ENCODE data around the gene GGT6.

GGT6 gene

DNA sequence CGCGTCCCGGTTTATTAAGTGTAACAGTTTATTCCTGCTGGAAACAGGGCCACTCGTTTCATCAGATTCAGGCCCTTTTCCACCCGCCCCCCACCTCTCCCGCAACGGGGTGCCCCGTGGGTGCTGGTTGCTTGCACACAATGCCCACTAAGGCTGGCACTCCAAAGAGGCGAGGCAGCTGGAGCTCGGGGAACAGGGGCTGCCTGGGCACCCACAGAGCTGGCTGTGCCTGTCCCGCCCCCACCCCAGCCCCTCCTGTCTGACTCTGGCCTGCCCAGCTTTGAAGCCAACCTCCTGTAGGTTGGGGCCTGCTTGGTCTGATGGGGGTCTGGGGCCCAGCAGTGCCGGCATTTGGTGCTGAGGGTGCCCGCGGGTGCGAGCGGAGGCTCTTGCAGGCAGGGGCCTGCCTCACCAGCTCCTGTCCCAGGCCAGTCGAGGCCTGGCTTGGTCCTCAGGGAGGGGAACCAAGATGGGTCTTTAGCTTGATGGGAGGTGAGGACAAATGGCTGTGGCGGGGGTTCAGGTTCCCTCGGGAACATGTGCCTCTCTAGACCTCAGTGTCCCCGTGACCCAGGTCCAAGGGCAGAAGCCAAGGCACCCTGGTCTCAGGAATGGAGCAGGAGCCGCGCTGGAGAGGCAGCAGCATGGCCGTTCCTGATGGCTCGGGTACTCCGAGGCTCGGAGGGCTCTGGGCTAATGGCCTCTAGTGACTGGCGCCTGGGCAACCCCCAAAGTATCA is 25.3 kb downstream of the GGT6 start:
- POLR2A ChIA-PET (ENCODE audit: low non-redundant PET), result no interaction called here
- no peak for DNase-seq (ENCODE audit: low spot score)
- CTCF ChIA-PET, result interaction anchor here (0.5 kb wide), 1 partner anchor 49 kb away, joined by 3 read pairs; no protein-coding TSS in a partner anchor
- peak overlapping the region; percentile 38 for H3K27ac ChIP-seq
- TF ChIP-seq CTCF (conservative IDR thresholded peaks at IDR 0.05; ENCODE audit: low read depth), result no peak

DNA sequence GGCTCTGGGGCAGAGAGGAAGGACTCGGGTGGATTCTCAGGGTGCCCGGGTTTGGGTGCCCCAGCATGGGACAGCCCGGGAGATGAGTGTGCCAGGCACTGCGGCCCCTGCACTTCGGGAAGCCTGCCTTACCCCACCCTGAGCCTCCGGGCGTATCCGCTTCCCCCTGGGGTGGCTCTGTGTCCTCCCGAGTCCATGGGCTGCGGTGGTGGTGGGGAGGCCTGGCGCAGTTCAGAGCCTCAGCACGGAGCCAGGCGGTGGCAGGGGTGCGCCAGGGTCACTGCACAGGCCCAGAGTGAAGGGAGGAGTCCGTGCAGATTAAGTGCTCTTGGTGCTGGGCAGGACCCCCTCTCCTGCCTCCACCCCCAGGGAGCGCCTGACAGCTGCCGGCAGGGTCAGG is 25.9 kb downstream of the GGT6 start:
- CTCF ChIA-PET, result no interaction called here
- no peak for DNase-seq (ENCODE audit: low spot score)
- POLR2A ChIA-PET (ENCODE audit: low non-redundant PET), result no interaction called here
- TF ChIP-seq CTCF (conservative IDR thresholded peaks at IDR 0.05; ENCODE audit: low read depth), result no peak
- H3K27ac ChIP-seq, result peak overlapping the region; percentile 38

GRCh38 chr17:4533523-4534504 is 26.6 kb downstream of the GGT6 start:
- ChIA-PET POLR2A (ENCODE audit: low non-redundant PET) (no interaction called here), CTCF (no interaction called here)

GRCh38 chr17:4532860-4533522 is 27.4 kb downstream of the GGT6 start:
- POLR2A ChIA-PET (ENCODE audit: low non-redundant PET), result no interaction called here
- H3K27ac ChIP-seq, result no peak overlapping the region; the same call in 1 of the 2 replicates
- no peak for TF ChIP-seq CTCF (conservative IDR thresholded peaks at IDR 0.05; ENCODE audit: low read depth)
- no peak for DNase-seq (ENCODE audit: low spot score)
- CTCF ChIA-PET, result no interaction called here

More at GRCh38 chr17:4533523-4534504, 26.6 kb downstream of the GGT6 start:
- peak overlapping the region; percentile 38 for H3K27ac ChIP-seq
- no peak for DNase-seq (ENCODE audit: low spot score)
- TF ChIP-seq CTCF (conservative IDR thresholded peaks at IDR 0.05; ENCODE audit: low read depth), result no peak

GRCh38 chr17:4531988-4532736 is 28.2 kb downstream of the GGT6 start:
- TF ChIP-seq CTCF (conservative IDR thresholded peaks at IDR 0.05; ENCODE audit: low read depth), result no peak
- ChIA-PET CTCF (no interaction called here), POLR2A (ENCODE audit: low non-redundant PET) (no interaction called here)
- DNase-seq (ENCODE audit: low spot score), result no peak
- H3K27ac ChIP-seq, result no peak overlapping the region

Measured in RWPE1 (cell line).